Smooth muscle cell (in vitro differentiated cells): ENCODE measurements around the gene ZSCAN21. TPM values are rescaled to one million over a fixed set of nuclear protein-coding genes. Genes with fewer than 3 reads are reported as not detected.

Experiments
- DNase-seq: peaks from one replicate; lab custom pipeline; 2025; ENCODE audit not compliant: unreplicated experiment; lab: John Stamatoyannopoulos, UW
- H2AFZ ChIP-seq: fragments of 200-600 bp; sonication (generic); 2 replicates; pipeline ENCODE4 v1.6.0; 2016; ENCODE audit warnings: antibody characterized with exemption, low read depth, mild to moderate bottlenecking
- H3F3A ChIP-seq: fragments of 200-600 bp; sonication (generic); 2 replicates; pipeline ENCODE4 v1.6.0; 2017; ENCODE audit warnings: antibody characterized with exemption, low read depth
- H3K27ac ChIP-seq: fragments of 200-600 bp; sonication (generic); 2 replicates; pipeline ENCODE4 v1.5.1; 2016; ENCODE audit warnings: low read depth, mild to moderate bottlenecking
- H3K27me3 ChIP-seq: fragments of 200-600 bp; sonication (generic); 2 replicates; pipeline ENCODE4 v1.6.1; 2016; ENCODE audit warnings: low read depth, mild to moderate bottlenecking
- H3K36me3 ChIP-seq: fragments of 200-600 bp; sonication (generic); 2 replicates; pipeline ENCODE4 v1.5.1; 2016; ENCODE audit warnings: low read depth
- H3K4me1 ChIP-seq: fragments of 200-600 bp; sonication (generic); 2 replicates; pipeline ENCODE4 v1.5.1; 2016; ENCODE audit warnings: low read depth
- H3K4me2 ChIP-seq: fragments of 200-600 bp; sonication (generic); 2 replicates; pipeline ENCODE4 v1.6.0; 2016; ENCODE audit warnings: mild to moderate bottlenecking
- H3K4me3 ChIP-seq: fragments of 200-600 bp; sonication (generic); 2 replicates; pipeline ENCODE4 v1.5.1; 2016; ENCODE audit warnings: mild to moderate bottlenecking
- H3K79me2 ChIP-seq: fragments of 200-600 bp; sonication (generic); 2 replicates; pipeline ENCODE4 v1.6.0; 2016; ENCODE audit warnings: low read depth, mild to moderate bottlenecking
- H3K9ac ChIP-seq: fragments of 200-600 bp; sonication (generic); 2 replicates; pipeline ENCODE4 v1.6.0; 2016; ENCODE audit warnings: low read depth
- H3K9me3 ChIP-seq: fragments of 200-600 bp; sonication (generic); replicated peaks from 2 replicates; pipeline ENCODE4 v1.5.1; 2016; ENCODE audit warnings: low read depth
- H4K20me1 ChIP-seq: fragments of 200-600 bp; sonication (generic); 2 replicates; pipeline ENCODE4 v1.6.0; 2016; ENCODE audit warnings: low read depth
- CTCF ChIP-seq: fragments of 200-600 bp; sonication (generic); IDR thresholded peaks from 2 replicates; pipeline ENCODE4 v1.5.1; 2017; ENCODE audit warnings: borderline replicate concordance, mild to moderate bottlenecking, antibody characterized with exemption; ENCODE audit not compliant: insufficient read depth, poor library complexity, severe bottlenecking
- WGBS: methylation state at CpG from one replicate; pipeline ENCODE4 v1.1.7; 2016; ENCODE audit warnings: low lambda C conversion rate; 5-methylcytosine and 5-hydroxymethylcytosine counted together
- polyA plus RNA-seq: library from polyadenylated mRNA; unstranded; fragments of >200 nt; fragmentation: Nextera tagmentation; extraction: Ambion mirVana; gene quantifications from 2 replicates; pipeline ENCODE4 v1.2.1, GENCODE V29; 2016
- total RNA-seq: library from RNA; depleted of rRNA; stranded (reverse); fragments of >200 nt; gene quantifications from 2 replicates; pipeline ENCODE4 v1.2.3, GENCODE V29; 2014

The ZSCAN21 gene
- total and polyA plus RNA-seq, 2 experiments from 2014 or later: 11.3 to 15.3 TPM

GRCh38 chr7:100106633-100107032 lies 57.1 kb downstream of the ZSCAN21 start:
- Histone ChIP-seq H3K9ac (no peak overlapping the region), H3K27ac (no peak overlapping the region), H3K27me3 (no peaks in the 10 kb centered on the region), H3K9me3 (no peaks in the 10 kb centered on the region), H3K36me3 (no peaks in the 10 kb centered on the region), H3K4me1 (no peaks in the 10 kb centered on the region), H2AFZ (no peak overlapping the region), H3K79me2 (no peaks in the 10 kb centered on the region), H4K20me1 (no peaks in the 10 kb centered on the region), H3K4me2 (no peak overlapping the region), H3F3A (peaks cover 5% of the 10 kb centered on the region), H3K4me3 (no peak overlapping the region)
- 97% methylated on average over 16 of the region's 17 CpGs for WGBS
- no peak for DNase-seq
- no peak for TF ChIP-seq CTCF

GRCh38 chr7:100107125-100107737 lies 57.7 kb downstream of the ZSCAN21 start:
- H3K4me2 ChIP-seq: no peak overlapping the region
- H3K27ac ChIP-seq: no peak overlapping the region
- H3K9ac ChIP-seq: no peak overlapping the region
- H3K4me1 ChIP-seq: no peaks in the 10 kb centered on the region
- peaks cover 5% of the 10 kb centered on the region for H3F3A ChIP-seq
- H4K20me1 ChIP-seq: no peaks in the 10 kb centered on the region
- 96% methylated on average over 21 of the region's 25 CpGs for WGBS
- TF ChIP-seq CTCF: no peak
- no peak overlapping the region for H2AFZ ChIP-seq
- no peak for DNase-seq
- H3K36me3 ChIP-seq: no peaks in the 10 kb centered on the region
- no peaks in the 10 kb centered on the region for H3K9me3 ChIP-seq
- H3K4me3 ChIP-seq: no peak overlapping the region
- no peaks in the 10 kb centered on the region for H3K27me3 ChIP-seq
- H3K79me2 ChIP-seq: no peaks in the 10 kb centered on the region

- H4K20me1 ChIP-seq: no peaks in the 10 kb centered on the region
- H3F3A ChIP-seq: peaks cover 5% of the 10 kb centered on the region
- no peak overlapping the region for H3K4me3 ChIP-seq
- peaks cover 3% of the 10 kb centered on the region for H3K36me3 ChIP-seq
- TF ChIP-seq CTCF: no peak
- no peaks in the 10 kb centered on the region for H3K9me3 ChIP-seq
- no peaks in the 10 kb centered on the region for H3K79me2 ChIP-seq
- no peak overlapping the region for H3K9ac ChIP-seq
- H3K4me1 ChIP-seq: no peaks in the 10 kb centered on the region
- no peak for DNase-seq
- no peak overlapping the region for H2AFZ ChIP-seq
- H3K27me3 ChIP-seq: no peaks in the 10 kb centered on the region
- no peak overlapping the region for H3K4me2 ChIP-seq
- H3K27ac ChIP-seq: no peak overlapping the region
- 87% methylated on average over 9 of the region's 11 CpGs for WGBS
Measured at GRCh38 chr7:100107890-100108289, 58.3 kb downstream of the ZSCAN21 start.

- Histone ChIP-seq H3K4me2 (no peak overlapping the region), H3K9ac (no peak overlapping the region), H3K27me3 (no peaks in the 10 kb centered on the region), H3K4me3 (no peak overlapping the region), H3K36me3 (peaks cover 3% of the 10 kb centered on the region), H3K9me3 (no peaks in the 10 kb centered on the region), H3F3A (no peaks in the 10 kb centered on the region), H2AFZ (no peak overlapping the region), H4K20me1 (no peaks in the 10 kb centered on the region), H3K4me1 (no peaks in the 10 kb centered on the region), H3K79me2 (no peaks in the 10 kb centered on the region), H3K27ac (no peak overlapping the region)
- no peak for DNase-seq
- WGBS: 90% methylated on average over 12 of the region's 12 CpGs
- TF ChIP-seq CTCF: no peak
Measured at GRCh38 chr7:100109521-100110163, 60.1 kb downstream of the ZSCAN21 start.
